SK-N-SH (cell line): ENCODE data around the gene ZNF283. TPM values are rescaled to one million over a fixed set of nuclear protein-coding genes. Genes with fewer than 3 reads are reported as not detected.

Experiments
- CTCF ChIA-PET: fragments of 300-600, 350-600 bp; formaldehyde crosslinking; extraction: SDS; loops from one replicate; lab custom pipeline; 2021; lab: Yijun Ruan, JAX
- POLR2A ChIA-PET: fragments of 350-600 bp; sonication (Branson Sonifier 250); formaldehyde crosslinking; extraction: SDS; loops from one replicate; lab custom pipeline; 2020; ENCODE audit warnings: antibody characterized with exemption, inconsistent platforms; lab: Yijun Ruan, JAX
- DNase-seq: peaks from one replicate; pipeline ENCODE4 v3.0.0; 2012
- H2AFZ ChIP-seq: fragments of 200-600 bp; sonication (generic); 2 replicates; pipeline ENCODE4 v1.8.1; 2016; ENCODE audit warnings: antibody characterized with exemption, mild to moderate bottlenecking, low read depth
- H3F3A ChIP-seq: fragments of 200-600 bp; sonication (generic); replicated peaks from 2 replicates; pipeline ENCODE3; 2016; ENCODE audit warnings: antibody characterized with exemption, mild to moderate bottlenecking; ENCODE audit not compliant: insufficient read depth
- H3K27ac ChIP-seq, 2 experiments: fragments of 200-500 bp in 1 of 2; fragments of 200-600 bp in 1 of 2; sonication (Bioruptor generic) in 1 of 2; sonication (generic), shearing (Covaris generic) in 1 of 2; 2 replicates each; pipeline versions ENCODE4 v1.5.1 to v1.6.1; 2014 to 2016; ENCODE audit warnings: low read depth in 2 of 2, inconsistent platforms in 1 of 2, low read length in 1 of 2, mild to moderate bottlenecking in 1 of 2, mixed read lengths in 1 of 2
- H3K27me3 ChIP-seq: fragments of 200-600 bp; sonication (generic), shearing (Covaris generic); 2 replicates; pipeline ENCODE4 v1.6.1; 2016; ENCODE audit warnings: mixed run types; ENCODE audit not compliant: insufficient read depth
- H3K36me3 ChIP-seq, 2 experiments: fragments of 200-500 bp in 1 of 2; fragments of 200-600 bp in 1 of 2; sonication (Bioruptor generic) in 1 of 2; sonication (generic) in 1 of 2; replicated peaks in 1 of 2; 2 replicates each; pipeline versions ENCODE3 to v1.5.1; 2014 to 2016; ENCODE audit warnings: low read length in 1 of 2, mild to moderate bottlenecking in 1 of 2; ENCODE audit not compliant: insufficient read depth in 2 of 2, control insufficient read depth in 1 of 2
- H3K4me1 ChIP-seq, 2 experiments: fragments of 200-500 bp in 1 of 2; fragments of 200-600 bp in 1 of 2; sonication (Bioruptor generic) in 1 of 2; sonication (generic), shearing (Covaris generic) in 1 of 2; 2 replicates each; pipeline versions ENCODE4 v1.5.1 to v1.6.1; 2014 to 2016; ENCODE audit warnings: low read depth in 1 of 2, low read length in 1 of 2, mixed run types in 1 of 2; ENCODE audit not compliant: insufficient read depth in 2 of 2, control insufficient read depth in 1 of 2
- H3K4me2 ChIP-seq: fragments of 200-600 bp; sonication (generic), shearing (Covaris generic); 2 replicates; pipeline ENCODE4 v1.6.1; 2017; ENCODE audit warnings: mixed run types
- H3K4me3 ChIP-seq, 2 experiments: fragments of 200-500 bp in 1 of 2; fragments of 200-600 bp in 1 of 2; sonication (Bioruptor generic) in 1 of 2; sonication (generic), shearing (Covaris generic) in 1 of 2; 2 replicates each; pipeline versions ENCODE4 v1.5.1 to v1.8.1; 2014 to 2016; ENCODE audit warnings: low read depth in 2 of 2, inconsistent platforms in 1 of 2, low read length in 1 of 2, mild to moderate bottlenecking in 1 of 2, mixed read lengths in 1 of 2, moderate library complexity in 1 of 2
- H3K79me2 ChIP-seq: fragments of 200-600 bp; sonication (generic); 2 replicates; pipeline ENCODE4 v1.8.1; 2017; ENCODE audit warnings: mild to moderate bottlenecking; ENCODE audit not compliant: insufficient read depth
- H3K9ac ChIP-seq: fragments of 200-600 bp; sonication (generic); 2 replicates; pipeline ENCODE4 v1.6.1; 2017; ENCODE audit warnings: mixed run types
- H3K9me2 ChIP-seq: fragments of 200-600 bp; sonication (generic); 2 replicates; pipeline ENCODE4 v1.6.1; 2017; ENCODE audit warnings: mixed run types
- H3K9me3 ChIP-seq: fragments of 200-600 bp; sonication (generic); 2 replicates; pipeline ENCODE4 v1.6.1; 2017; ENCODE audit warnings: mixed run types, mild to moderate bottlenecking, moderate library complexity
- H4K20me1 ChIP-seq: fragments of 200-600 bp; sonication (generic); 2 replicates; pipeline ENCODE4 v1.6.1; 2017; ENCODE audit warnings: mild to moderate bottlenecking, mixed run types; ENCODE audit not compliant: insufficient read depth
- CHD2 ChIP-seq: fragments of 150-350 bp; IDR thresholded peaks from 2 replicates; pipeline ENCODE4 v1.6.1; 2018; ENCODE audit warnings: low read length; ENCODE audit not compliant: partially characterized antibody
- FOXM1 ChIP-seq: IDR thresholded peaks from 2 replicates; pipeline ENCODE4 v1.4.0; 2012; ENCODE audit warnings: low read depth, mild to moderate bottlenecking
- GATA2 ChIP-seq: sonication (generic); formaldehyde crosslinking; IDR thresholded peaks from 2 replicates; pipeline ENCODE4 v1.5.0; 2020; ENCODE audit warnings: mild to moderate bottlenecking, missing genetic modification reagents
- MEF2A ChIP-seq: IDR thresholded peaks from 2 replicates; pipeline ENCODE4 v1.4.0; 2012; ENCODE audit warnings: low read depth, borderline replicate concordance
- MXI1 ChIP-seq: IDR thresholded peaks from 2 replicates; pipeline ENCODE4 v1.6.1; 2012; ENCODE audit warnings: mild to moderate bottlenecking, low read depth, low read length, improper control_type of control experiment
- NRF1 ChIP-seq: IDR thresholded peaks from 2 replicates; pipeline ENCODE4 v1.6.1; 2012; ENCODE audit warnings: low read depth, mild to moderate bottlenecking, low read length
- POLR2AphosphoS5 ChIP-seq: IDR thresholded peaks from 2 replicates; pipeline ENCODE4 v1.6.1; 2012; ENCODE audit warnings: low read depth, low read length
- YY1 ChIP-seq: IDR thresholded peaks from 2 replicates; pipeline ENCODE4 v1.4.0; 2012; ENCODE audit warnings: low read depth, mild to moderate bottlenecking
- WGBS: methylation state at CpG from one replicate; pipeline ENCODE4 v1.1.6; 2017; ENCODE audit warnings: low lambda C conversion rate; 5-methylcytosine and 5-hydroxymethylcytosine counted together
- polyA plus RNA-seq, 3 experiments: library from polyadenylated mRNA; depleted of rRNA; stranded (reverse); fragments of >200 nt; gene quantifications; 2 replicates each; pipeline ENCODE4 v1.2.3, GENCODE V29; 2012
- TF ChIP-seq, protein P1 (sequence below): IDR thresholded peaks from 2 replicates; pipeline ENCODE4 v1.4.0; 2012; ENCODE audit warnings: low read depth, borderline replicate concordance
- TF ChIP-seq, protein P2 (sequence below): fragments of 200-600 bp; sonication (generic); IDR thresholded peaks from 2 replicates; pipeline ENCODE4 v1.6.1; 2017; ENCODE audit warnings: antibody characterized with exemption, mild to moderate bottlenecking, moderate library complexity

ZNF283 gene
- polyA plus RNA-seq, 1 of the 3 experiments (the other 2 are of a cell fraction), result 1.6 TPM

DNA sequence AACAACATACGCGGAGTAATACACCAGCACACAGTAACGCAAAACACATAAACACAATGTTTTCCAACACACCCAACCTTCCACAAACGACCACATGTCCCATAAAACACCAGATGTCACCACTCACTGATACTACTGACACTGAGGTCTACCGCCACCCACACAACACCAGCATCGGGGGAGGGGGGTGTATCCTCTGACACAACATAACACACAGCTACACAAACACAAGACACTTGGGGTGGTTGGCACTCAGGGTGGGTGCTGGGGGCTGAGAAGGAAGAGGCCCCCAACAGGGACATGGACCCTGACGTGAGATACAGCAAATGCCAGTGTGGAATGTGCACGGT is 44.8 kb upstream of the ZNF283 start:
- Histone ChIP-seq H3K4me1 (peaks cover 10 to 31% of the 10 kb centered on the region in 2 experiments; a peak in 3 of 4 replicates), H3K9me2 (no peaks in the 10 kb centered on the region), H3F3A (peaks cover 14% of the 10 kb centered on the region), H2AFZ (no peak overlapping the region), H3K79me2 (no peaks in the 10 kb centered on the region)
- TF ChIP-seq POLR2AphosphoS5 (no peak), MEF2A (no peak), CHD2 (no peak), YY1 (no peak), NRF1 (no peak)
- TF ChIP-seq, protein P1, sequence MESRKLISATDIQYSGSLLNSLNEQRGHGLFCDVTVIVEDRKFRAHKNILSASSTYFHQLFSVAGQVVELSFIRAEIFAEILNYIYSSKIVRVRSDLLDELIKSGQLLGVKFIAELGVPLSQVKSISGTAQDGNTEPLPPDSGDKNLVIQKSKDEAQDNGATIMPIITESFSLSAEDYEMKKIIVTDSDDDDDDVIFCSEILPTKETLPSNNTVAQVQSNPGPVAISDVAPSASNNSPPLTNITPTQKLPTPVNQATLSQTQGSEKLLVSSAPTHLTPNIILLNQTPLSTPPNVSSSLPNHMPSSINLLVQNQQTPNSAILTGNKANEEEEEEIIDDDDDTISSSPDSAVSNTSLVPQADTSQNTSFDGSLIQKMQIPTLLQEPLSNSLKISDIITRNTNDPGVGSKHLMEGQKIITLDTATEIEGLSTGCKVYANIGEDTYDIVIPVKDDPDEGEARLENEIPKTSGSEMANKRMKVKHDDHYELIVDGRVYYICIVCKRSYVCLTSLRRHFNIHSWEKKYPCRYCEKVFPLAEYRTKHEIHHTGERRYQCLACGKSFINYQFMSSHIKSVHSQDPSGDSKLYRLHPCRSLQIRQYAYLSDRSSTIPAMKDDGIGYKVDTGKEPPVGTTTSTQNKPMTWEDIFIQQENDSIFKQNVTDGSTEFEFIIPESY, result no peak
- TF ChIP-seq, all 33 proteins: peak for 0
- ChIA-PET CTCF (interaction anchor here (0.9 kb wide), 1 partner anchor 37 kb away, joined by 4 read pairs; no protein-coding TSS in a partner anchor), POLR2A (no interaction called here)
- Histone ChIP-seq H3K4me2 (no peak overlapping the region), H3K36me3 (no peaks in the 10 kb centered on the region), H4K20me1 (no peaks in the 10 kb centered on the region), H3K9me3 (no peaks in the 10 kb centered on the region), H3K4me3 (no peak overlapping the region), H3K27me3 (no peaks in the 10 kb centered on the region), H3K27ac (no peak overlapping the region), H3K9ac (no peak overlapping the region)
- DNase-seq, result no peak
- WGBS, result 76% methylated on average over 8 of the region's 8 CpGs

DNA sequence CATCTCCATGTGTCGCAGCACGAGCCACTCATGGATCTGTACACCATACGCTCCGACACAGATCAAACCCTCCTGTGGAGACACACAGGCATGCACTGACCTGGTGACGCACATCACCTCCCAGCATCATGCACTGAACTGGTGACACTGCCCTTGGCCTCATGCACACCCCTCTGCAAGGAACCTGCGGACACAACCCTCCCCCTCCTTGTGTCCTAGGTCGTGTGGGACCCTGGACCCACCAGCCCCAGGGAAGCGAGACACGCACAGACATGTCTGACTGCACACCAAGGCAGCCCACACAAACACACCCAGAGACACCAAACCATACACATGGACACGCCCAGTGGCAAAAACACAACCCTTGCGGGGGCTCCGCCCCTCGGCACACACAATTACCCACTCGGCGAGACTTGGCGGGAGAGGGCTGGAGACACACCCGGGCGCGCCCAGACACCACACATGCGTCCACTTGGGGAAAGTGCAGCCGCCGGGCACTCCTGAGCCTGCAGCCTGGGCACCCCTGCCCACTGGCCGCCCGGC is 44.4 kb upstream of the ZNF283 start:
- TF ChIP-seq, protein P2, sequence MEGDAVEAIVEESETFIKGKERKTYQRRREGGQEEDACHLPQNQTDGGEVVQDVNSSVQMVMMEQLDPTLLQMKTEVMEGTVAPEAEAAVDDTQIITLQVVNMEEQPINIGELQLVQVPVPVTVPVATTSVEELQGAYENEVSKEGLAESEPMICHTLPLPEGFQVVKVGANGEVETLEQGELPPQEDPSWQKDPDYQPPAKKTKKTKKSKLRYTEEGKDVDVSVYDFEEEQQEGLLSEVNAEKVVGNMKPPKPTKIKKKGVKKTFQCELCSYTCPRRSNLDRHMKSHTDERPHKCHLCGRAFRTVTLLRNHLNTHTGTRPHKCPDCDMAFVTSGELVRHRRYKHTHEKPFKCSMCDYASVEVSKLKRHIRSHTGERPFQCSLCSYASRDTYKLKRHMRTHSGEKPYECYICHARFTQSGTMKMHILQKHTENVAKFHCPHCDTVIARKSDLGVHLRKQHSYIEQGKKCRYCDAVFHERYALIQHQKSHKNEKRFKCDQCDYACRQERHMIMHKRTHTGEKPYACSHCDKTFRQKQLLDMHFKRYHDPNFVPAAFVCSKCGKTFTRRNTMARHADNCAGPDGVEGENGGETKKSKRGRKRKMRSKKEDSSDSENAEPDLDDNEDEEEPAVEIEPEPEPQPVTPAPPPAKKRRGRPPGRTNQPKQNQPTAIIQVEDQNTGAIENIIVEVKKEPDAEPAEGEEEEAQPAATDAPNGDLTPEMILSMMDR, result no peak
- no peak for TF ChIP-seq MXI1
- TF ChIP-seq GATA2, result no peak
- TF ChIP-seq FOXM1, result no peak
- TF ChIP-seq POLR2AphosphoS5, result no peak
- Histone ChIP-seq H3K4me1 (peaks cover 5 to 26% of the 10 kb centered on the region in 2 experiments; a peak in 3 of 4 replicates), H3K36me3 (no peaks in the 10 kb centered on the region), H3K9me3 (no peaks in the 10 kb centered on the region), H3K27me3 (no peaks in the 10 kb centered on the region), H4K20me1 (no peaks in the 10 kb centered on the region), H2AFZ (no peak overlapping the region), H3K27ac (no peak overlapping the region), H3F3A (peaks cover 14% of the 10 kb centered on the region), H3K79me2 (no peaks in the 10 kb centered on the region), H3K4me3 (no peak overlapping the region), H3K9ac (no peak overlapping the region), H3K4me2 (no peak overlapping the region), H3K9me2 (no peaks in the 10 kb centered on the region)
- WGBS, result 75% methylated on average over 18 of the region's 24 CpGs
- no peak for DNase-seq
- ChIA-PET CTCF (no interaction called here), POLR2A (no interaction called here)
